Right cardiac atrium (tissue), 5 donors: Measurements from ENCODE around the gene NPPB. TPM values are rescaled to one million over a fixed set of nuclear protein-coding genes. Genes with fewer than 3 reads are reported as not detected.
"Not testable (repeated sequence)": the region's sequence is repeated elsewhere in the genome, so short reads cannot be mapped to it uniquely, and the experiment has no call there.

ENCODE experiments used
- ATAC-seq, 2 donors: fragments of 200-7000 bp; cut with Tn5 transposase; one replicate each; pipeline versions ENCODE4 v1.8.0 to v1.9.1; 2020; ENCODE audit warnings: moderate library complexity in 2 of 2, mild to moderate bottlenecking in 1 of 2
- DNase-seq, 3 donors: peaks; one replicate each; pipeline ENCODE4 v3.0.0-alpha.2; 2020
- H3K27ac ChIP-seq: one replicate; pipeline ENCODE4 v1.5.1; 2013; ENCODE audit warnings: mild to moderate bottlenecking, low read length, control low read depth, moderate library complexity
- H3K27me3 ChIP-seq: one replicate; pipeline ENCODE4 v1.6.1; 2013; ENCODE audit not compliant: control insufficient read depth, insufficient read depth
- H3K4me1 ChIP-seq: one replicate; pipeline ENCODE4 v1.6.1; 2013; ENCODE audit warnings: low read length; ENCODE audit not compliant: control insufficient read depth, insufficient read depth
- H3K4me3 ChIP-seq: one replicate; pipeline ENCODE4 v1.5.1; 2013; ENCODE audit warnings: low read length, control low read depth
- H3K9me3 ChIP-seq: one replicate; pipeline ENCODE4 v1.6.1; 2013; ENCODE audit warnings: low read length; ENCODE audit not compliant: control insufficient read depth
- WGBS: extraction: QIAGEN DNeasy Blood & Tissue Kit; methylation state at CpG from one replicate; pipeline ENCODE4 v1.1.7; 2013; 5-methylcytosine and 5-hydroxymethylcytosine counted together
- intact Hi-C, 4 donors: fragments of 100-400 bp; cut with DNase I; formaldehyde crosslinking; loops; one replicate each; pipeline versions ENCODE4 v1.11.0 to v1.14.0; 2022 to 2023
- long read RNA-seq, 4 donors: library from polyadenylated mRNA; unstranded; transcript quantifications; one replicate each; pipeline ENCODE4 v2.0.0, GENCODE V29; 2020 to 2021
- polyA plus RNA-seq: library from polyadenylated mRNA; stranded (reverse); fragments of 200-250 nt; gene quantifications from one replicate; pipeline ENCODE4 v1.2.3, GENCODE V29; 2013
- total RNA-seq, 4 donors: library from RNA; stranded (reverse); fragmentation: NEBNext Ultra II Directional; extraction: Animal tissue kit (Norgen Biotek cat#: 25700); gene quantifications; one replicate each; pipeline ENCODE4 v1.2.1, GENCODE V29; 2021
- donor health status: healthy with polysubstance abuse.
- donor health status: DM: no; HTN: yes; CAD: no.
- donor health status: DM: no; HTN: no; CAD: no.
- donor health status: DM: no; HTN: yes; CAD: no; lungs with severe emphysema.
- donor health status: DM: yes; HTN: yes; CAD: no.

The NPPB gene
- 1,000 to 10,000 TPM in 1 of 4 donors, 100 to 1,000 TPM in 1, 10 to 100 TPM in 2; 37.1 to 2,245 (median 160) TPM for total RNA-seq
- 1,679 TPM for polyA plus RNA-seq
- long read RNA-seq, donor 1, transcript NPPB-201 (3 exons, 694 nt): major isoform, 19 of 19 reads
- long read RNA-seq, donor 1, partial matches to known transcripts: 0 of 19 reads
- long read RNA-seq, donor 1, other reads (novel, unspliced or antisense): 0 of 19 reads
- long read RNA-seq, donor 2, transcript NPPB-201 (3 exons, 694 nt): major isoform, 30 of 33 reads
- long read RNA-seq, donor 2, partial matches to known transcripts: 0 of 33 reads
- long read RNA-seq, donor 2, other reads (novel, unspliced or antisense): 3 of 33 reads
- long read RNA-seq, donor 3, transcript NPPB-201 (3 exons, 694 nt): major isoform, 274 of 324 reads
- long read RNA-seq, donor 3, partial matches to known transcripts: 15 of 324 reads
- long read RNA-seq, donor 3, other reads (novel, unspliced or antisense): 35 of 324 reads
- long read RNA-seq, donor 4, transcript NPPB-201 (3 exons, 694 nt): major isoform, 63 of 65 reads
- long read RNA-seq, donor 4, partial matches to known transcripts: 0 of 65 reads
- long read RNA-seq, donor 4, other reads (novel, unspliced or antisense): 2 of 65 reads

- no peaks in the 10 kb centered on the region for H3K9me3 ChIP-seq
- intact Hi-C loops: no loop called here
- peak within 1 kb of the TSS; percentile 20 for H3K4me3 ChIP-seq
- WGBS: 16% methylated on average over 16 of the region's 16 CpGs
- ATAC-seq: no peak
- DNase-seq: no peak
- H3K27me3 ChIP-seq: no peaks in the 10 kb centered on the region
- H3K4me1 ChIP-seq: no peaks in the 10 kb centered on the region
- peak within 1 kb of the TSS; percentile 20 for H3K27ac ChIP-seq
Observed at GRCh38 chr1:11858613-11858967, at the start of gene NPPB. NPPB (minus strand) TSS chr1:11858945; CDS start chr1:11858833, 112 bp downstream.

GRCh38 chr1:11908095-11908675 lies 49.4 kb upstream of the NPPB start:
- peak in 1 of 3 donors; percentile 71 for DNase-seq

GRCh38 chr1:11907275-11908094 lies 48.7 kb upstream of the NPPB start:
- ATAC-seq: peak; percentile 88 to 89
- H3K4me1 ChIP-seq: no peaks in the 10 kb centered on the region
- DNase-seq: peak; percentile 91 to 97 (median 96)
- no peak overlapping the region for H3K4me3 ChIP-seq
- WGBS: 11% methylated on average over 19 of the region's 19 CpGs
- H3K27me3 ChIP-seq: no peaks in the 10 kb centered on the region
- H3K9me3 ChIP-seq: no peaks in the 10 kb centered on the region
- intact Hi-C loops: loop anchor here in 2 of 4 donors (2.0 to 10.0 kb wide), 3 partner anchors 27 to 125 kb away; partner anchors contain the start of genes MIIP (in 1 of the 2) and PLOD1 (in 1 of the 2)
- peak overlapping the region; percentile 95 for H3K27ac ChIP-seq

More at GRCh38 chr1:11908095-11908675, 49.4 kb upstream of the NPPB start:
- intact Hi-C loops: loop anchor here in 2 of 4 donors (2.0 to 10.0 kb wide), 3 partner anchors 27 to 124 kb away; partner anchors contain the start of genes MIIP (in 1 of the 2) and PLOD1 (in 1 of the 2)
- H3K27ac ChIP-seq: peak overlapping the region; percentile 95
- no peaks in the 10 kb centered on the region for H3K9me3 ChIP-seq
- peak overlapping the region; percentile 40 for H3K4me3 ChIP-seq
- no peaks in the 10 kb centered on the region for H3K4me1 ChIP-seq
- H3K27me3 ChIP-seq: no peaks in the 10 kb centered on the region
- ATAC-seq: peak; percentile 80 to 83
- under 1% methylated on average over 24 of the region's 24 CpGs for WGBS

- intact Hi-C loops: loop anchor here in 1 of 4 donors (5.0 to 10.0 kb wide), 2 partner anchors 108 to 125 kb away; partner anchors contain the start of gene MIIP
- H3K9me3 ChIP-seq: no peaks in the 10 kb centered on the region
- no peaks in the 10 kb centered on the region for H3K27me3 ChIP-seq
- ATAC-seq (no peak), DNase-seq (no peak)
- WGBS: 74% methylated on average over 10 of the region's 10 CpGs
- no peak overlapping the region for H3K4me3 ChIP-seq
- no peak overlapping the region for H3K27ac ChIP-seq
- H3K4me1 ChIP-seq: no peaks in the 10 kb centered on the region
Observed at GRCh38 chr1:11906870-11907269, 48.1 kb upstream of the NPPB start.

GRCh38 chr1:11904978-11905377 lies 46.2 kb upstream of the NPPB start:
- WGBS: 94% methylated on average over 5 of the region's 5 CpGs
- no peak for DNase-seq
- no peak for ATAC-seq
- no peak overlapping the region for H3K4me3 ChIP-seq
- no peak overlapping the region for H3K27ac ChIP-seq
- no peaks in the 10 kb centered on the region for H3K9me3 ChIP-seq
- no peaks in the 10 kb centered on the region for H3K27me3 ChIP-seq
- intact Hi-C loops: loop anchor here in 1 of 4 donors (5.0 to 10.0 kb wide), 2 partner anchors 110 to 127 kb away; partner anchors contain the start of gene MIIP
- H3K4me1 ChIP-seq: no peaks in the 10 kb centered on the region

GRCh38 chr1:11904156-11904555 lies 45.4 kb upstream of the NPPB start:
- DNase-seq, H3K27me3 ChIP-seq, H3K4me3 ChIP-seq, ATAC-seq, H3K27ac ChIP-seq, H3K9me3 ChIP-seq, H3K4me1 ChIP-seq: not testable (repeated sequence)
- 92% methylated on average over 5 of the region's 5 CpGs for WGBS
- intact Hi-C loops: loop anchor here in 1 of 4 donors (10.0 kb wide), 1 partner anchor 111 kb away; the partner anchor contains the start of gene MIIP

GRCh38 chr1:11903210-11903609 lies 44.5 kb upstream of the NPPB start:
- intact Hi-C loops: loop anchor here in 1 of 4 donors (10.0 kb wide), 1 partner anchor 112 kb away; the partner anchor contains the start of gene MIIP
- H3K4me3 ChIP-seq: no peak overlapping the region
- WGBS: 97% methylated on average over 1 of the region's 1 CpG
- no peak overlapping the region for H3K27ac ChIP-seq
- no peak for ATAC-seq
- no peaks in the 10 kb centered on the region for H3K27me3 ChIP-seq
- H3K9me3 ChIP-seq: no peaks in the 10 kb centered on the region
- DNase-seq: no peak
- no peaks in the 10 kb centered on the region for H3K4me1 ChIP-seq

- H3K9me3 ChIP-seq, H3K4me1 ChIP-seq, H3K4me3 ChIP-seq, H3K27ac ChIP-seq, ATAC-seq, DNase-seq, H3K27me3 ChIP-seq: not testable (repeated sequence)
- whole genome bisulfite sequencing: 69% methylated on average over 9 of the region's 9 CpGs
- intact Hi-C loops: loop anchor here in 1 of 4 donors (10.0 kb wide), 1 partner anchor 113 kb away; the partner anchor contains the start of gene MIIP
Observed at GRCh38 chr1:11901446-11901845, 42.7 kb upstream of the NPPB start.

- intact Hi-C loops: no loop called here
- Histone ChIP-seq H3K4me1 (no peaks in the 10 kb centered on the region), H3K9me3 (no peaks in the 10 kb centered on the region), H3K4me3 (no peak overlapping the region), H3K27me3 (no peaks in the 10 kb centered on the region), H3K27ac (no peak overlapping the region)
- DNase-seq (peak in 1 of 3 donors; percentile 66), ATAC-seq (peak; percentile 50 to 51)
- 14% methylated on average over 26 of the region's 26 CpGs for WGBS
Observed at GRCh38 chr1:11898831-11899467, 40.2 kb upstream of the NPPB start.
